Measurements from ENCODE around the gene UBE2G2.

DNA sequence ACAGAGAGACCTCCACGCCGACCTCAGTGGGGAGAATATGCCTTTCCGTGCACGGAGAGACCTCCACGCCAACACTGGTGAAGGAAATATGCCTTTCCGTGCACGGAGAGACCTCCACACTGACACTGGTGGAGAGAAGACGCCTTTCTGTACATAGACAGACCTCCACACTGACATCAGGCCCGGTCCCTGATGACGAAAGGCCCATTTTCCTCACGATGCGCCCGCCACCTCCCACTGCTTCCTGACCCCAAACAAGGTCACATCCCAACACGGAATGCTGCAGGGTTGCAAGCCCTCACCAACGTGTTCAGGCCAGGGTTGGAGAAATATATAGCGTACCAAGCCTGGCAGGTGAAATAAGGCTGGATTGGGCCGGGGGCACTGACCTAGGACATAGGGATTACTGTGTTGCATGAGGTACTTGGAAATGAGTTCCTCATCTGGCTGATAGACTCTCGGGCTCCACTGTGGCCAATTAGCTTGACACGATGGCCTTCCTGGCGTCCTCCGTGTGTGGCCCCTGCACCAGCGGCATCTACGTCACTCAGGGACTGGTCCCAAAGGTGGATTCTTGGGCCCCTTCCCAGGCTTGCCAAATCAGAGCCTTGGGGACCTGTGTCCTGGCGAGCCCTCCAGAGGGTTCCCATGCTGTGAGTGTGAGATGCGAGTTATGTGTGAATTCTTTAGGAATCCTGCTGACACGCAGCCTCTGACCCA lies 32.8 kb upstream of the UBE2G2 start:
- TF ChIP-seq, protein P1, sequence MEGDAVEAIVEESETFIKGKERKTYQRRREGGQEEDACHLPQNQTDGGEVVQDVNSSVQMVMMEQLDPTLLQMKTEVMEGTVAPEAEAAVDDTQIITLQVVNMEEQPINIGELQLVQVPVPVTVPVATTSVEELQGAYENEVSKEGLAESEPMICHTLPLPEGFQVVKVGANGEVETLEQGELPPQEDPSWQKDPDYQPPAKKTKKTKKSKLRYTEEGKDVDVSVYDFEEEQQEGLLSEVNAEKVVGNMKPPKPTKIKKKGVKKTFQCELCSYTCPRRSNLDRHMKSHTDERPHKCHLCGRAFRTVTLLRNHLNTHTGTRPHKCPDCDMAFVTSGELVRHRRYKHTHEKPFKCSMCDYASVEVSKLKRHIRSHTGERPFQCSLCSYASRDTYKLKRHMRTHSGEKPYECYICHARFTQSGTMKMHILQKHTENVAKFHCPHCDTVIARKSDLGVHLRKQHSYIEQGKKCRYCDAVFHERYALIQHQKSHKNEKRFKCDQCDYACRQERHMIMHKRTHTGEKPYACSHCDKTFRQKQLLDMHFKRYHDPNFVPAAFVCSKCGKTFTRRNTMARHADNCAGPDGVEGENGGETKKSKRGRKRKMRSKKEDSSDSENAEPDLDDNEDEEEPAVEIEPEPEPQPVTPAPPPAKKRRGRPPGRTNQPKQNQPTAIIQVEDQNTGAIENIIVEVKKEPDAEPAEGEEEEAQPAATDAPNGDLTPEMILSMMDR (IDR thresholded peaks at IDR 0.05) = no peak
- TF ChIP-seq EP300 (IDR thresholded peaks at IDR 0.05) = no peak
